Camera-type eye (tissue), 1 donor: ENCODE measurements around the gene SMCR8. TPM values are rescaled to one million over a fixed set of nuclear protein-coding genes. Genes with fewer than 3 reads are reported as not detected.

ENCODE experiments used
- total RNA-seq: library from RNA; depleted of rRNA; stranded (reverse); fragments of >200 nt; gene quantifications from one replicate; pipeline ENCODE4 v1.2.3, GENCODE V29; 2014

The SMCR8 gene
- 21.5 TPM for total RNA-seq

GRCh38 chr17:18314731-18315561 is at the start of gene SMCR8, which contains the start of gene TOP3A:
TSS of gene SMCR8 (plus strand) at chr17:18315293. CDS start at chr17:18315790, 497 bp downstream.
TSS of gene TOP3A (minus strand) at chr17:18314994. CDS start at chr17:18314778, 216 bp downstream.

GRCh38 chr17:18363101-18364049 is 48.3 kb downstream of the SMCR8 start, which contains the start of gene SHMT1:
TSS of gene SHMT1 (minus strand) at chr17:18363550. CDS start at chr17:18355981, 7,569 bp downstream.

Other genes starting within 250 kb of the SMCR8 start
- 36.7 TPM for gene DRG2, start 227.3 kb upstream of the SMCR8 start, total RNA-seq
- gene MYO15A, start 206.5 kb upstream of the SMCR8 start, total RNA-seq, result 1.4 TPM
- gene ALKBH5, start 131.5 kb upstream of the SMCR8 start, total RNA-seq, result 115 TPM
- 52.7 TPM for gene LLGL1, start 89.7 kb upstream of the SMCR8 start, total RNA-seq
- 113 TPM for gene FLII, start 56.6 kb upstream of the SMCR8 start, total RNA-seq
- 46.4 TPM for gene MIEF2, start 54.6 kb upstream of the SMCR8 start, total RNA-seq
- gene TOP3A, start 299 bp upstream of the SMCR8 start, total RNA-seq, result 62.1 TPM
- 40.2 TPM for gene SHMT1, start 48.3 kb downstream of the SMCR8 start, total RNA-seq
- gene EVPLL, start 62.5 kb downstream of the SMCR8 start, total RNA-seq, result 0.33 TPM
- gene LGALS9C, start 161.5 kb downstream of the SMCR8 start, total RNA-seq, result not detected